GM12892 (cell line): ENCODE measurements around the gene GATA1.

Experiments used
- POLR2A ChIP-seq: IDR thresholded peaks from 2 replicates; pipeline ENCODE4 v1.6.1; 2011; ENCODE audit warnings: low read depth, low read length, control low read depth
- POLR2AphosphoS5 ChIP-seq: IDR thresholded peaks from 2 replicates; pipeline ENCODE4 v1.6.1; 2011; ENCODE audit warnings: low read depth, low read length, control low read depth
- TAF1 ChIP-seq: IDR thresholded peaks from 2 replicates; pipeline ENCODE4 v1.6.1; 2011; ENCODE audit warnings: low read depth, mild to moderate bottlenecking, control low read depth, low read length, borderline replicate concordance

GRCh38 chrX:48818098-48818497 lies 31.7 kb downstream of the GATA1 start:
- TF ChIP-seq POLR2AphosphoS5 (no peak), TAF1 (no peak), POLR2A (no peak)
